Measurements from ENCODE around the gene HEXA. TPM values are rescaled to one million over a fixed set of nuclear protein-coding genes. Genes with fewer than 3 reads are reported as not detected.

Gene HEXA
- total and polyA plus RNA-seq, 4 donors, result 38.1 to 69.0 (median 52.7) TPM

DNA sequence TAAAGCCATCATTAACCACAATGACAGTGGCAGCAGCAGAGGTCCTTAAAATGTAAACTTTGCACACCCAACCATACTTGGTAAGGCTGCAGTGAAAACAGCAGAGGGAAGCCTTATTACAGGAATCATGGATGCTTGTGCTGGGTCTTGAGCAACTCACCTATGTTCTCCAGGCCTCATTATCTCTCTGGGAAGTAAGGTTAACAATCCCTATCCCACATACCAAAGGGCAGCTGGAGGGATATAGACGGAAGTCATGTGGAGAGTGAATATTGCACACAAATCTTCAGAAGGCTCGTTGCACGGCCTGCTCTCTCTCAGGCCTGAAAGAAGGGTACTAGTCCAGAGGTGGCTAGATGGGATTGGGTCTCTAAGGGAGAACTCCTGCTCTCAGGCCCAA lies 30.0 kb downstream of the HEXA start:
- H3K9ac ChIP-seq (ENCODE audit: low read depth in 1 of 2, low read length in 2 of 2), result no peak overlapping the region
- WGBS, result 92% methylated on average over 3 of the region's 3 CpGs
- H3K4me1 ChIP-seq (ENCODE audit: control insufficient read depth in 4 of 4, insufficient read depth in 4 of 4, low read length in 3 of 4), result no peaks in the 10 kb centered on the region
- no peak for DNase-seq (ENCODE audit: low spot score)
- H3K36me3 ChIP-seq (ENCODE audit: control insufficient read depth in 4 of 4, insufficient read depth in 3 of 4, low read depth in 1 of 4, low read length in 3 of 4), result peaks cover 10 to 81% (median 59%) of the 10 kb centered on the region in 4 donors
- no peak overlapping the region for H3K4me3 ChIP-seq (ENCODE audit: low read depth in 1 of 3, low read length in 3 of 3)
- H3K9me3 ChIP-seq (ENCODE audit: control insufficient read depth in 4 of 4, low read length in 3 of 4), result no peaks in the 10 kb centered on the region
- no peak for TF ChIP-seq RXRA (IDR thresholded peaks at IDR 0.05)
- TF ChIP-seq GABPA (IDR thresholded peaks at IDR 0.05 in 1 of 2, conservative IDR thresholded peaks at IDR 0.05 in 1 of 2), result no peak
- TF ChIP-seq, protein P1, sequence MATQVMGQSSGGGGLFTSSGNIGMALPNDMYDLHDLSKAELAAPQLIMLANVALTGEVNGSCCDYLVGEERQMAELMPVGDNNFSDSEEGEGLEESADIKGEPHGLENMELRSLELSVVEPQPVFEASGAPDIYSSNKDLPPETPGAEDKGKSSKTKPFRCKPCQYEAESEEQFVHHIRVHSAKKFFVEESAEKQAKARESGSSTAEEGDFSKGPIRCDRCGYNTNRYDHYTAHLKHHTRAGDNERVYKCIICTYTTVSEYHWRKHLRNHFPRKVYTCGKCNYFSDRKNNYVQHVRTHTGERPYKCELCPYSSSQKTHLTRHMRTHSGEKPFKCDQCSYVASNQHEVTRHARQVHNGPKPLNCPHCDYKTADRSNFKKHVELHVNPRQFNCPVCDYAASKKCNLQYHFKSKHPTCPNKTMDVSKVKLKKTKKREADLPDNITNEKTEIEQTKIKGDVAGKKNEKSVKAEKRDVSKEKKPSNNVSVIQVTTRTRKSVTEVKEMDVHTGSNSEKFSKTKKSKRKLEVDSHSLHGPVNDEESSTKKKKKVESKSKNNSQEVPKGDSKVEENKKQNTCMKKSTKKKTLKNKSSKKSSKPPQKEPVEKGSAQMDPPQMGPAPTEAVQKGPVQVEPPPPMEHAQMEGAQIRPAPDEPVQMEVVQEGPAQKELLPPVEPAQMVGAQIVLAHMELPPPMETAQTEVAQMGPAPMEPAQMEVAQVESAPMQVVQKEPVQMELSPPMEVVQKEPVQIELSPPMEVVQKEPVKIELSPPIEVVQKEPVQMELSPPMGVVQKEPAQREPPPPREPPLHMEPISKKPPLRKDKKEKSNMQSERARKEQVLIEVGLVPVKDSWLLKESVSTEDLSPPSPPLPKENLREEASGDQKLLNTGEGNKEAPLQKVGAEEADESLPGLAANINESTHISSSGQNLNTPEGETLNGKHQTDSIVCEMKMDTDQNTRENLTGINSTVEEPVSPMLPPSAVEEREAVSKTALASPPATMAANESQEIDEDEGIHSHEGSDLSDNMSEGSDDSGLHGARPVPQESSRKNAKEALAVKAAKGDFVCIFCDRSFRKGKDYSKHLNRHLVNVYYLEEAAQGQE (IDR thresholded peaks at IDR 0.05), result no peak
- no peak for TF ChIP-seq HNF4A (conservative IDR thresholded peaks at IDR 0.05)
- TF ChIP-seq, protein P2, sequence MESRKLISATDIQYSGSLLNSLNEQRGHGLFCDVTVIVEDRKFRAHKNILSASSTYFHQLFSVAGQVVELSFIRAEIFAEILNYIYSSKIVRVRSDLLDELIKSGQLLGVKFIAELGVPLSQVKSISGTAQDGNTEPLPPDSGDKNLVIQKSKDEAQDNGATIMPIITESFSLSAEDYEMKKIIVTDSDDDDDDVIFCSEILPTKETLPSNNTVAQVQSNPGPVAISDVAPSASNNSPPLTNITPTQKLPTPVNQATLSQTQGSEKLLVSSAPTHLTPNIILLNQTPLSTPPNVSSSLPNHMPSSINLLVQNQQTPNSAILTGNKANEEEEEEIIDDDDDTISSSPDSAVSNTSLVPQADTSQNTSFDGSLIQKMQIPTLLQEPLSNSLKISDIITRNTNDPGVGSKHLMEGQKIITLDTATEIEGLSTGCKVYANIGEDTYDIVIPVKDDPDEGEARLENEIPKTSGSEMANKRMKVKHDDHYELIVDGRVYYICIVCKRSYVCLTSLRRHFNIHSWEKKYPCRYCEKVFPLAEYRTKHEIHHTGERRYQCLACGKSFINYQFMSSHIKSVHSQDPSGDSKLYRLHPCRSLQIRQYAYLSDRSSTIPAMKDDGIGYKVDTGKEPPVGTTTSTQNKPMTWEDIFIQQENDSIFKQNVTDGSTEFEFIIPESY (IDR thresholded peaks at IDR 0.05), result no peak
- TF ChIP-seq SP1 (IDR thresholded peaks at IDR 0.05), result no peak
- H3K27me3 ChIP-seq (ENCODE audit: control insufficient read depth in 4 of 4, insufficient read depth in 4 of 4, low read length in 3 of 4), result no peaks in the 10 kb centered on the region
- H3K27ac ChIP-seq (ENCODE audit: low read depth in 1 of 2, low read length in 2 of 2), result no peak overlapping the region

DNA sequence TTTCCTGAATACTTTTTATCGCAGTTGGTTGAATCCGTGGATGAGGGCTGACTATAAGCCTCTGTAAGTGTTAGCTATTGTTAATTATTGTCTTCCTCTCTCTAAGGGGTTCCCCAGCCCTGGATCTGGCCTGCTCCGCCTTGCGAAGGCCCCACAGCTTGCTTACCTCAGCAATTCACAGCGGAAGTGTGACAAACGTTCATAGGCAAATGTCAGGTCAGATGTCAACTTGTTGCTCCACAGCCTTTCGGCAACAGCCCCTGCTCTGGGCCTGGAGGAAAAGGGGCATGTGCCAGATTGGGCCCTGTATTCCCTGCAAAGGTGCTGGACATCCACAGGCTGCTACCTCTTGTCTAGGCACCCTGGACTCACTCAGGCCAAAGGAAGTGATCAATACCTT lies 30.5 kb downstream of the HEXA start:
- Histone ChIP-seq H3K9ac (ENCODE audit: low read depth in 1 of 2, low read length in 2 of 2) (no peak overlapping the region), H3K4me3 (ENCODE audit: low read depth in 1 of 3, low read length in 3 of 3) (no peak overlapping the region), H3K9me3 (ENCODE audit: control insufficient read depth in 4 of 4, low read length in 3 of 4) (no peaks in the 10 kb centered on the region), H3K27ac (ENCODE audit: low read depth in 1 of 2, low read length in 2 of 2) (no peak overlapping the region), H3K27me3 (ENCODE audit: control insufficient read depth in 4 of 4, insufficient read depth in 4 of 4, low read length in 3 of 4) (no peaks in the 10 kb centered on the region), H3K36me3 (ENCODE audit: control insufficient read depth in 4 of 4, insufficient read depth in 3 of 4, low read depth in 1 of 4, low read length in 3 of 4) (peaks cover 10 to 76% (median 56%) of the 10 kb centered on the region in 4 donors), H3K4me1 (ENCODE audit: control insufficient read depth in 4 of 4, insufficient read depth in 4 of 4, low read length in 3 of 4) (no peaks in the 10 kb centered on the region)
- WGBS, result 77% methylated on average over 7 of the region's 7 CpGs
- DNase-seq (ENCODE audit: low spot score), result no peak
- no peak for TF ChIP-seq HNF4G (IDR thresholded peaks at IDR 0.05)
- TF ChIP-seq, protein P3, sequence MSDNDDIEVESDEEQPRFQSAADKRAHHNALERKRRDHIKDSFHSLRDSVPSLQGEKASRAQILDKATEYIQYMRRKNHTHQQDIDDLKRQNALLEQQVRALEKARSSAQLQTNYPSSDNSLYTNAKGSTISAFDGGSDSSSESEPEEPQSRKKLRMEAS (IDR thresholded peaks at IDR 0.05), result no peak
- TF ChIP-seq, protein P4, sequence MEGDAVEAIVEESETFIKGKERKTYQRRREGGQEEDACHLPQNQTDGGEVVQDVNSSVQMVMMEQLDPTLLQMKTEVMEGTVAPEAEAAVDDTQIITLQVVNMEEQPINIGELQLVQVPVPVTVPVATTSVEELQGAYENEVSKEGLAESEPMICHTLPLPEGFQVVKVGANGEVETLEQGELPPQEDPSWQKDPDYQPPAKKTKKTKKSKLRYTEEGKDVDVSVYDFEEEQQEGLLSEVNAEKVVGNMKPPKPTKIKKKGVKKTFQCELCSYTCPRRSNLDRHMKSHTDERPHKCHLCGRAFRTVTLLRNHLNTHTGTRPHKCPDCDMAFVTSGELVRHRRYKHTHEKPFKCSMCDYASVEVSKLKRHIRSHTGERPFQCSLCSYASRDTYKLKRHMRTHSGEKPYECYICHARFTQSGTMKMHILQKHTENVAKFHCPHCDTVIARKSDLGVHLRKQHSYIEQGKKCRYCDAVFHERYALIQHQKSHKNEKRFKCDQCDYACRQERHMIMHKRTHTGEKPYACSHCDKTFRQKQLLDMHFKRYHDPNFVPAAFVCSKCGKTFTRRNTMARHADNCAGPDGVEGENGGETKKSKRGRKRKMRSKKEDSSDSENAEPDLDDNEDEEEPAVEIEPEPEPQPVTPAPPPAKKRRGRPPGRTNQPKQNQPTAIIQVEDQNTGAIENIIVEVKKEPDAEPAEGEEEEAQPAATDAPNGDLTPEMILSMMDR (IDR thresholded peaks at IDR 0.05; ENCODE audit: low read depth, low read length, missing input control), result no peak

DNA sequence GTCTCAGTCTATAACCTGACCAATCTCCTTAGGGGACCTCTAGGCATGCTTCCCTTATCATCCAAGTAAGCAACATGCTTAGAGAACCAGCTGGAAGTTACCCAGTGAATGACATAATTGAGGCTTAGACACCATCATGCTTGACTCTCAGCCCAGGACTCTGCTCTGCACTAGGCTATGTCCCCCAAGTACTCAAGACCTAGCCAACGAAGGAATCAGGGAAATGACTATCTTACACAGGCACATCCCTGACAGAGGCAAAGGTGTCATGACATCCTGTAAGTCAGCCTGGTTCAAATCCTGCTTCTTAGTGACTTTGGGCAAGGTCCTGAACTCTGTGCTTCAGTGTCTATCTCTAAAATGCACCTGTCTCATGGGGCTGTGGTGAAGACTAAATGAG lies 31.2 kb downstream of the HEXA start:
- H3K27me3 ChIP-seq (ENCODE audit: control insufficient read depth in 4 of 4, insufficient read depth in 4 of 4, low read length in 3 of 4), result no peaks in the 10 kb centered on the region
- peaks cover 10 to 71% (median 52%) of the 10 kb centered on the region in 4 donors for H3K36me3 ChIP-seq (ENCODE audit: control insufficient read depth in 4 of 4, insufficient read depth in 3 of 4, low read depth in 1 of 4, low read length in 3 of 4)
- no peak for DNase-seq (ENCODE audit: low spot score)
- H3K9ac ChIP-seq (ENCODE audit: low read depth in 1 of 2, low read length in 2 of 2), result no peak overlapping the region
- H3K9me3 ChIP-seq (ENCODE audit: control insufficient read depth in 4 of 4, low read length in 3 of 4), result no peaks in the 10 kb centered on the region
- H3K27ac ChIP-seq (ENCODE audit: low read depth in 1 of 2, low read length in 2 of 2), result no peak overlapping the region
- H3K4me3 ChIP-seq (ENCODE audit: low read depth in 1 of 3, low read length in 3 of 3), result no peak overlapping the region
- no peaks in the 10 kb centered on the region for H3K4me1 ChIP-seq (ENCODE audit: control insufficient read depth in 4 of 4, insufficient read depth in 4 of 4, low read length in 3 of 4)
- 97% methylated on average over 1 of the region's 1 CpG for WGBS
- TF ChIP-seq TAF1 (conservative IDR thresholded peaks at IDR 0.05) (no peak), SP1 (IDR thresholded peaks at IDR 0.05) (no peak), EGR1 (IDR thresholded peaks at IDR 0.05; ENCODE audit: low read depth in 2 of 2) (no peak), YY1 (IDR thresholded peaks at IDR 0.05) (no peak), HNF4G (IDR thresholded peaks at IDR 0.05) (no peak), RXRA (IDR thresholded peaks at IDR 0.05) (no peak), FOXA2 (IDR thresholded peaks at IDR 0.05) (no peak)
- TF ChIP-seq, protein P1 (IDR thresholded peaks at IDR 0.05), result no peak
- TF ChIP-seq, protein P5, sequence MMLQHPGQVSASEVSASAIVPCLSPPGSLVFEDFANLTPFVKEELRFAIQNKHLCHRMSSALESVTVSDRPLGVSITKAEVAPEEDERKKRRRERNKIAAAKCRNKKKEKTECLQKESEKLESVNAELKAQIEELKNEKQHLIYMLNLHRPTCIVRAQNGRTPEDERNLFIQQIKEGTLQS (IDR thresholded peaks at IDR 0.05), result no peak
